Measurements from ENCODE around the gene SNX32. TPM values are rescaled to one million over a fixed set of nuclear protein-coding genes. Genes with fewer than 3 reads are reported as not detected.
"Not testable (repeated sequence)": the region's sequence is repeated elsewhere in the genome, so short reads cannot be mapped to it uniquely, and the experiment has no call there.

SNX32 gene
- total RNA-seq, 2 experiments from 2014 or later, result 1.7 to 2.4 TPM

DNA sequence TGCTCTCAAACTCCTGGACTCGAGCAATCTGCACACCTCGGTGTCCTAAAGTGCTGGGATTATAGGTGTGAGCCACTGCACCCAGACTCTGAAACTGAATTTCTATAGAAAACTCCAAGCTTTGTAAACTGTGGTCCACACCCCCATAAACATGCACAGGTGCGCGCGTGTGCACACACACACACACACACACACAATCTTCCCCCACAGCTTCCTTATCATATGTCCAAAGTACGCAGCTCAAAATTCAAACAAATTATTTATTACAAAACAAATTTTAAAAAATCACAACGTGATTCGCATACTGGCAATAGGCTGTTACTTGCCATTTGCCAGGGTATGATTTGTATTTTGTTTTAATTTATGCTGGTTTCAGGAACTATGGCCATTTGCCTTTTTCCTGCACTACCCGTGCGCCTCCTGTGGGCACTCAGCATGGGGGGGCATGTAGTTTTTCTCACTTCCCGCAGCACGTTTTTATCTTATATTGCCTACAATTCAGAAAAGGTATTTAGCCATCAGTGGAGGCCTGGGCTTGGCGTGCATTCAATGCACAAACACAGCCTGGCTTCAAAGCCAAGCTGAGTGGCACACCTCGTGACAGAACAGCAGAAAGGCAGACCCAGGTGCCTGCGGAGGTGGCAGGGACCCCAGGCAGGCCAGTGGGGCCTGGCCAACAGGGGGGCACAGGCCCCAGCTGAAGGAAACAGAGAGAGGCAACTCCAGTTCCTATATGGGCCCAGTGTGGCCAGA, 10.8 kb upstream of the SNX32 start:
- Mint-ChIP-seq H3K9me3 (ENCODE audit: low read depth) (no peaks in the 10 kb centered on the region), H3K36me3 (no peaks in the 10 kb centered on the region), H3K27me3 (no peaks in the 10 kb centered on the region), H3K27ac (no peak overlapping the region), H3K4me1 (peaks cover 12% of the 10 kb centered on the region), H3K4me3 (no peak overlapping the region)
- ATAC-seq, result no peak
- DNase-seq, result no peak
- CTCF ChIA-PET, result interaction anchor here (2.2 to 2.4 kb wide), 2 partner anchors 43 to 111 kb away, joined by 9 to 12 read pairs; partner anchors contain the start of genes AP5B1 and KAT5

DNA sequence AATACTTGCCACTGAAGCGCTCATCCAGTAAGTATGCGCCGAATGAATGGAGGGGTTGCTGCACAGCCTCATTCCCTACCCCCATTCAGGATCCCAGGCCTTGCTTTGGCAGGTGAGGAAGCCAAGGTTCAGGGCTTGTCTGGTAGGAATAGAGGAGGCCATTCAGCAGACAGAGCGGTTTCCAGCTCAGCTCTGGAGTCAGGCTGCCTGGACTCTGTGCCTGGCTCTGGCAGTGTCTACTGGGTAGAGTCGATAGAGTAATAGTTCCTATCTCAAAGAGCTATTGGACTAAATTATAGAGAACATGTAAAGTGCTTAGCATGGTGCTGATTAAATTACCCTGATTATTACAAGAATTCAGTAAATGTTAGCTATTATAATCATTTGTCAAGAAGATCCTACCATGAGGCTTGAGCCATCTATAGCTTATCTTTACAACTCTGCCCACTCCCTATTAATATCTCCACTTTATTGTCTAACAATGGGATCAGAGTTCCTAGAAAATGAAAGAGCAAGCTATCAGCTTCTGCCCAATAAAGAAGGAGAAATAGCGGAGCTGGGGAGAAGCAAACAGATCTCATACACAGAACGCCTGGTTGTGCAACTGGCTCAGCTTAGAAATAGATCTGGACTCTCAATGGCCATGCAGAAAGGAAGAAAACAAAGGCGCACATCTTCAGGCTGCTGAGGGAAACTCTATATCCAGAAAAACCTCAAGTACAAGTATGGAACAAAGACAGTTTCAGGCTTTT, 6.6 kb upstream of the SNX32 start:
- DNase-seq, result no peak
- H3K4me1 Mint-ChIP-seq, result peaks cover 17% of the 10 kb centered on the region
- CTCF ChIA-PET, result interaction anchor here (1.1 to 2.1 kb wide), 6 partner anchors 9 to 645 kb away, joined by 3 to 13 read pairs (median 4); partner anchors contain the start of genes CAPN1 and KAT5
- ATAC-seq, result no peak
- no peaks in the 10 kb centered on the region for H3K36me3 Mint-ChIP-seq
- H3K4me3 Mint-ChIP-seq, result no peak overlapping the region
- H3K27ac Mint-ChIP-seq, result no peak overlapping the region
- H3K27me3 Mint-ChIP-seq, result peaks cover 19% of the 10 kb centered on the region
- H3K9me3 Mint-ChIP-seq (ENCODE audit: low read depth), result no peaks in the 10 kb centered on the region

DNA sequence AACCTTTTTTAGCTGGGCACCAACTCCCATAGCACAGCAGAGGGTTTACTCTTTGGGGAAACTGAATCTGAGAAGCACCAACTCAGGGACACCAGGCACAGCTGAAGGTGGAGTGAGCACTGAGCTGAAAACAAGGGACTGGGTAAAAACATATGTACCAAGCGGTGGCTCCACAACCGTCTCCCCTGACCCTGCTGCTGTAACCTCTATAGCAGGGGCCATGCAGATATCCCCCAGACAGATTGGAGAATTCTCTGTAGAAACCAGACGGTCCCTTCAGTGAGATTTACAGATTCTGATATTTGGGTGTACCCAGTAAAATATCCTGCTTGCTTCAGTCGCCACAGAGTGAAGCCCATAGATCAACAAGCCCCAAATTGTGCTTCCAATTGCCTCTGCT, 4.3 kb upstream of the SNX32 start:
- CTCF ChIA-PET, result interaction anchor here (0.6 to 1.7 kb wide), 4 partner anchors 11 to 123 kb away, joined by 3 to 7 read pairs (median 3); no protein-coding TSS in a partner anchor
- H3K9me3 Mint-ChIP-seq (ENCODE audit: low read depth), result no peaks in the 10 kb centered on the region
- H3K27me3 Mint-ChIP-seq, result peaks cover 28% of the 10 kb centered on the region
- ATAC-seq (no peak), DNase-seq (no peak)
- no peak overlapping the region for H3K27ac Mint-ChIP-seq
- no peak overlapping the region for H3K4me3 Mint-ChIP-seq
- H3K4me1 Mint-ChIP-seq, result peaks cover 24% of the 10 kb centered on the region
- peaks cover 4% of the 10 kb centered on the region for H3K36me3 Mint-ChIP-seq

DNA sequence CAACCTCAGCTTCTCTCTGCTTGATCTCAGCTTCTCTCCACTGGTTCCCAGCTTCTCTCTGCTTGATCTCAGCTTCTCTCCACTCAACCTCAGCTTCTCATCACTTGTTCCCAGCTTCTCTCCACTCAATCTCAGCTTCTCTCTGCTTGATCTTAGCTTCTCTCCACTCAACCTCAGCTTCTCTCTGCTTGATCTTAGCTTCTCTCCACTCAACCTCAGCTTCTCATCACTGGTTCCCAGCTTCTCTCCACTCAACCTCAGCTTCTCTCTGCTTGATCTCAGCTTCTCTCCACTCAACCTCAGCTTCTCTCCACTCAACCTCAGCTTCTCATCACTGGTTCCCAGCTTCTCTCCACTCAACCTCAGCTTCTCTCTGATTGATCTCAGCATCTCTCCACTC, 1.5 kb upstream of the SNX32 start:
- H3K4me3 Mint-ChIP-seq; H3K9me3 Mint-ChIP-seq (ENCODE audit: low read depth); DNase-seq; H3K27ac Mint-ChIP-seq; H3K36me3 Mint-ChIP-seq; ATAC-seq: not testable (repeated sequence)
- CTCF ChIA-PET, result interaction anchor here (1.0 to 3.9 kb wide), 13 partner anchors 10 to 190 kb away, joined by 3 to 24 read pairs (median 6); partner anchors contain the start of genes AP5B1, CFL1, FIBP and KAT5
- H3K27me3 Mint-ChIP-seq, result peaks cover 28% of the 10 kb centered on the region
- peaks cover 24% of the 10 kb centered on the region for H3K4me1 Mint-ChIP-seq

DNA sequence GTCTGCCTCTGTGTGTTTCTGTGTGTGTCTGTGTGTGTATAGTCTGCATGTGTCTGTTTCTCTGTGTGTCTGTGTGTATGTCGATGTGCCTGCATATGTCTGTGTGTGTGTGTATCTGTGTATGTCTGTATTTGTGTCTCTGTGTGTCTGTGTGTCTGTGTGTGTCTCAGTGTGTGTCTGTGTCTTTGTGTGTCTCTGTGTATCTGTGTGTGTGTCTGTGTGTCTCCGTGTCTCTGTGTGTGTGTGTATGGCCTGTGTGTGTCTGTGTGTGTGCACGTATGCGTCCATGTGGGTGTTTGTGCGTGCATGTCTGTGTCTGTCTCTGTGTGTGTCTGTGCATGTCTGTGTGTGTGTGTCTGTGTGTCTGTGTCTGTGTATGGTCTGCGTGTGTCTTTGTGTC, 439 bp downstream of the SNX32 start:
- ATAC-seq, result no peak
- H3K27me3 Mint-ChIP-seq, result peaks cover 25% of the 10 kb centered on the region
- no peaks in the 10 kb centered on the region for H3K9me3 Mint-ChIP-seq (ENCODE audit: low read depth)
- DNase-seq, result no peak
- peaks cover 4% of the 10 kb centered on the region for H3K36me3 Mint-ChIP-seq
- H3K27ac Mint-ChIP-seq, result no peak overlapping the region
- CTCF ChIA-PET, result interaction anchor here (0.7 to 3.9 kb wide), 11 partner anchors 17 to 154 kb away, joined by 3 to 24 read pairs (median 9); partner anchors contain the start of genes AP5B1, CFL1, FIBP and KAT5
- H3K4me1 Mint-ChIP-seq, result peaks cover 13% of the 10 kb centered on the region
- no peak overlapping the region for H3K4me3 Mint-ChIP-seq

DNA sequence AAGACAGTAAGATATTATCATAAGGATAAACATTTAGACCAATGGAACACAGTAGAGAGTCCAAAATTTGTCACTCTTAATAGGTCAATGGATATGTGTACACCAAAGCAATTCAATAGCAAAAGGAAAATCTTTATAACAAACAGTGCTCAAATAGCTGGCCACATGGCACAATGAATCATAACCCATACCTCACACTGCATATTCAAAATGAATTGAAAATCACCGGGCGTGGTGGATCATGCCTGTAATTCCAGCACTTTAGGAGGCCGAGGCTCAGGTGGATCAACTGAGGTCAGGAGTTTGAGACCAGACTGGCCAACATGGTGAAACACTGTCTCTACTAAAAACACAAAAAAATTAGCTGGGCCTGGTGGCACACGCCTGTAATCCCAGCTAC, 8.4 kb downstream of the SNX32 start:
- Mint-ChIP-seq H3K36me3 (no peaks in the 10 kb centered on the region), H3K4me3 (no peak overlapping the region), H3K27ac (no peak overlapping the region), H3K4me1 (no peaks in the 10 kb centered on the region), H3K27me3 (no peaks in the 10 kb centered on the region), H3K9me3 (ENCODE audit: low read depth) (no peaks in the 10 kb centered on the region)
- ATAC-seq, result no peak
- no peak for DNase-seq
- CTCF ChIA-PET, result interaction anchor here (1.7 kb wide), 1 partner anchor 10 kb away, joined by 3 read pairs; no protein-coding TSS in a partner anchor

DNA sequence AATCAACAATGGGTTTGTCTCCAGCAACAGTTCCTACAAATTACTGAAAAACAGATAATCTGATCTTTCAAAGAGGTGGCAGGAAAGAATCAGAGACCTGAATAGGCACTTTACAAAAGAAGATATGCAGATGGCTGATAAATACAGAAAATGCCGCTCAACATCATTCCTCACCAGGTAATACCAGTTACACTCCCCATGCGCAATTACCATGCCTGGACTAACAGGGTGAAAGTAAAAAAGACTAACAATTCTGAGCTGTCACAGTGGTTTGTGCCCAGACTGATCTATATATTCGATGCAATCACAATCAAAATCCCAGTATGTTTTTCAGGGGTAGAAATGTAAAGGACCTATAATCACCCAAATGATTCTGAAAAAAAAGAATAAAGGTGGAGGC, 10.0 kb downstream of the SNX32 start:
- Mint-ChIP-seq H3K27me3 (no peaks in the 10 kb centered on the region), H3K36me3 (no peaks in the 10 kb centered on the region), H3K4me1 (no peaks in the 10 kb centered on the region), H3K9me3 (ENCODE audit: low read depth) (no peaks in the 10 kb centered on the region), H3K4me3 (no peak overlapping the region), H3K27ac (no peak overlapping the region)
- CTCF ChIA-PET, result interaction anchor here (0.7 to 1.4 kb wide), 3 partner anchors 74 to 180 kb away, joined by 3 to 4 read pairs (median 3); no protein-coding TSS in a partner anchor
- ATAC-seq (no peak), DNase-seq (no peak)

DNA sequence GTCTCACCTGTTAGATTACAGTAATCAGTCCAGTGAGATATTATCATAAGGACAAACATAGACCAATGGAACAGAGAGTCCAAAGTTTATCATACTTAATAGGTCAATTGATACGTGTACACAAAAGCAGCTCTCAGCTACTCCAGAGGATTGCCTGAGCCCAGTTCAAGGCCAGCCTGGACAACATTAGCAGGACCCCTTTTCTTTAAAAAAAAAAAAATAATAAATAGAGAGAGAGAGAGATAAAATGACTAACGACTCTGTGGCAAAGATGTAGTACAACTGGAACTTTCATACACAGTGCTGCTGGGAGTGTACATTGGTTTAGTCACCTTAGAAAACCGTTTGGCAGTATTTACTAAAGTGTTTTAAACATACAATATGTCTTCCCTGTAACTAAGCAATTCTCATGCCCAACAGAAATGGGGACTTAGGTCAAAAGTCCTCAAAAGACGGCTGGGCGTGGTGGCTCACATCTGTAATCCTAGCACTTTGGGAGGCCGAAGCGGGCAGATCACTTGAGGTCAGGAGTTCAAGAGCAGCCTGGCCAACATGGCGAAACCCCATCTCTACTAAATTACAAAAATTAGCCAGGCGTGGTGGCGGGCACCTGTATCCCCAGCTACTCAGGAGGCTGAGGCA, 10.6 kb downstream of the SNX32 start:
- H3K27me3 Mint-ChIP-seq, result no peaks in the 10 kb centered on the region

DNA sequence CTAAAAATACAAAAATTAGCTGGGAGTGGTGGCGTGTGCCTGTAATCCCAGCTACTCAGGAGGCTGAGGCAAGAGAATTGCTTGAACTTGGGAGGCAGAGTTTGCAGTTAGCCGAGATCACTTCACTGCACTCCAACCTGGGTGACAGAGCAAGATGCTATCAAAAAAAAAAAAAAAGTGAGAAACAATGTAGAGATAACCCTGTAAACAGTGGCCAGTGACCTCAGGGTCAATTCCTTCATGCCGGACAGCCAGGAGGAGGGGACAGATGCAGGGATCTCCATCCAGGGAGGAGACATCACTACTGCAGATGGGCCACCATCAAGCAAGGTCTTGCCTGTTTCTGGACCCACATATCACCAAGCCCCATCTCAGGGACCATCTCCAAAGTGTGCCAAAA, 14.0 kb downstream of the SNX32 start:
- H3K27ac Mint-ChIP-seq, result no peak overlapping the region
- ATAC-seq, result no peak
- DNase-seq, result no peak
- peaks cover 2% of the 10 kb centered on the region for H3K4me1 Mint-ChIP-seq
- CTCF ChIA-PET, result interaction anchor here (1.2 to 4.7 kb wide), 5 partner anchors 12 to 137 kb away, joined by 3 to 17 read pairs (median 4); partner anchors contain the start of genes CCDC85B, FIBP and MUS81
- no peak overlapping the region for H3K4me3 Mint-ChIP-seq
- H3K9me3 Mint-ChIP-seq (ENCODE audit: low read depth), result peaks cover 2% of the 10 kb centered on the region
- H3K36me3 Mint-ChIP-seq, result peaks cover 17% of the 10 kb centered on the region
- H3K27me3 Mint-ChIP-seq, result no peaks in the 10 kb centered on the region

More for the DNA sequence above, 10.6 kb downstream of the SNX32 start:
- Mint-ChIP-seq H3K36me3 (no peaks in the 10 kb centered on the region), H3K9me3 (ENCODE audit: low read depth) (no peaks in the 10 kb centered on the region), H3K27ac (no peak overlapping the region), H3K4me1 (no peaks in the 10 kb centered on the region), H3K4me3 (no peak overlapping the region)
- CTCF ChIA-PET, result interaction anchor here (0.7 to 1.9 kb wide), 4 partner anchors 17 to 181 kb away, joined by 3 to 5 read pairs (median 4); partner anchors contain the start of gene FIBP
- no peak for DNase-seq
- no peak for ATAC-seq

DNA sequence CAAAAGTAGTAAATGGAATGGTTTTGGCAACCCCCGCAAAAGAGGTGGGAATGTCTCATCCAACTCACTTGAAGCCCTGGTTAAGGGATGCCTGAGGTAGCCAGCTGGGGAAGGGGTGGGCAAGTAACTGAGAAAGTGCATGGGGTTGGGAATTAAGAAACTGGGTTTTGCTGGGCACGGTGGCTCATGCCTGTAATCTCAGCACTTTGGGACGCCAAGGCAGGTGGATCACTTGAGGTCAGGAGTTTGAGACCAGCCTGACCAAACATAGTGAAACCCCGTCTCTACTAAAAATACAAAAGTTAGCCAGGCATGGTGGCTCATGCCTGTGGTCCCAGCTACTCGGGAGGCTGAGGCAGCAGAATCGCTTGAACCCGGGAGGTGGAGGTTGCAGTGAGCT, 14.9 kb downstream of the SNX32 start:
- H3K9me3 Mint-ChIP-seq (ENCODE audit: low read depth); H3K27me3 Mint-ChIP-seq; H3K27ac Mint-ChIP-seq; H3K4me1 Mint-ChIP-seq; DNase-seq; H3K4me3 Mint-ChIP-seq; ATAC-seq: not testable (repeated sequence)
- H3K36me3 Mint-ChIP-seq, result peaks cover 26% of the 10 kb centered on the region
- CTCF ChIA-PET, result interaction anchor here (0.6 to 5.6 kb wide), 7 partner anchors 9 to 161 kb away, joined by 3 to 20 read pairs (median 4); partner anchors contain the start of genes CCDC85B, CFL1 and FIBP

DNA sequence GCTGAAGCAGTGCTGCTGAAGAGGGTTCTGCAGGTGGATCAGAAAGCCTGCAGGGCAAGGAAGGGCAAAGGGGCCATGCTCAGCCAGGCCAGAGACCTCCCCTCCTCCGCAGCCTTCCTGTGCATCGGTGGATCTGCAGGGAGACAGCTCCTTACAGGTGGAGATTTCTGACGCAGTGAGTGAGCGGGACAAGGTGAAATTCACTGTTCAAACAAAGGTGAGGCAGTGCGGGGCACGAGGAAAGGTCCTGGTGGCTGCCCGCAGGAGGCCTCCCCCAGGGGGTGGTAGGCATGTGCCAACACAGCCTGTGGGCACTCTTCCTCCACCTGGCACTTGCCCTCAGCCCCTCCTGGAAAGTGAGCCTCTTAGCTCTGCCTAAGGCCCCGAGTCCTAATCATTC, 15.6 kb downstream of the SNX32 start:
- peaks cover 33% of the 10 kb centered on the region for H3K36me3 Mint-ChIP-seq
- CTCF ChIA-PET, result interaction anchor here (0.9 to 5.6 kb wide), 9 partner anchors 9 to 79 kb away, joined by 3 to 20 read pairs (median 5); partner anchors contain the start of genes CCDC85B, CFL1, FIBP and MUS81
- H3K4me1 Mint-ChIP-seq, result peaks cover 8% of the 10 kb centered on the region
- no peak for DNase-seq
- H3K27me3 Mint-ChIP-seq, result no peaks in the 10 kb centered on the region
- no peak for ATAC-seq
- H3K4me3 Mint-ChIP-seq, result no peak overlapping the region
- H3K27ac Mint-ChIP-seq, result no peak overlapping the region
- peaks cover 2% of the 10 kb centered on the region for H3K9me3 Mint-ChIP-seq (ENCODE audit: low read depth)

DNA sequence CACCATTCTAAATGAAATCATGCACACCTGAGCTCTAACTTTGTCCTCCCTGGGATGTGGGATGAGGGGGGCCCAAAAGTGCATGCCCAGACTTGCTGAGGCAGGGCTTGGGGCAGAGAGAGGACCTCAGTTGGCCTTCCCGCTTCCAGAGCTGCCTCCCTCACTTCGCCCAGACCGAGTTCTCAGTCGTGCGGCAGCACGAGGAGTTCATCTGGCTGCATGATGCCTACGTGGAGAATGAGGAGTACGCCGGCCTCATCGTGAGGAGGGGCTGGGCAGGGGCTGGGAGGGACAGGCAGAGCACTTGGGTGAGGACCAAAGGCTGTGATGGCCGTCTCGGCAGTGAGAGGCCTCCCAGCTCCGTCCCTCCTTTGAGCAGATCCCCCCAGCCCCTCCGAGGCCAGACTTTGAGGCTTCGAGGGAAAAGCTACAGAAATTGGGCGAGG, 16.0 kb downstream of the SNX32 start:
- peak; percentile 6 for ATAC-seq
- Mint-ChIP-seq H3K27ac (no peak overlapping the region), H3K4me3 (no peak overlapping the region), H3K27me3 (no peaks in the 10 kb centered on the region), H3K4me1 (peaks cover 11% of the 10 kb centered on the region), H3K9me3 (ENCODE audit: low read depth) (peaks cover 2% of the 10 kb centered on the region), H3K36me3 (peaks cover 37% of the 10 kb centered on the region)
- CTCF ChIA-PET, result interaction anchor here (1.6 to 5.6 kb wide), 7 partner anchors 10 to 79 kb away, joined by 4 to 20 read pairs (median 9); partner anchors contain the start of genes CCDC85B, FIBP and MUS81
- no peak for DNase-seq
